ENCODE results near the gene NOL7. TPM values are rescaled to one million over a fixed set of nuclear protein-coding genes. Genes with fewer than 3 reads are reported as not detected.

NOL7 gene
- total RNA-seq, 2 donors from 2014 or later = 54.1 to 82.1 TPM

DNA sequence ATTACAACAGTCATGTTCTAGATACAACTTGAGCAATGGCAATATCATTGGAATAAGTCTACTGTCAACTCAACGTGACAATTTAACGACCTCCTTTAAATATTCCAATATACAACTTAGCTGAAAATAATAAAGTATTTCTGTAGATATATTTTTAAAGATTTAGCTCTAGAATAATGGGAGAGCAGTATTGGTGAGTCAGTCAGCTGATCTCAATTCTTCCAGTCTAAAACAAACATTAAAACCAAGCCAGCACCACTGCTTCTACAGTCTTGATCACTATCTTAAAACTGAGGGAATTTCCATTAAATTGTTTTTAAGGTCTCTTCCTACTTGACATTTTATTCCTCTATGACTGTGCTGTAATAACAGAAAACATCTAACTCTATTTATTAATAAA is 38.2 kb downstream of the NOL7 start:
- Histone ChIP-seq H3K27me3 (no peaks in the 10 kb centered on the region), H3K4me1 (no peaks in the 10 kb centered on the region), H3K9me3 (no peaks in the 10 kb centered on the region), H3K27ac (no peak overlapping the region), H3K9ac (ENCODE audit: low read depth in 2 of 2, low read length in 2 of 2) (no peak overlapping the region), H3K4me3 (no peak overlapping the region), H3K36me3 (no peaks in the 10 kb centered on the region)
- DNase-seq = no peak
- TF ChIP-seq, protein P1, sequence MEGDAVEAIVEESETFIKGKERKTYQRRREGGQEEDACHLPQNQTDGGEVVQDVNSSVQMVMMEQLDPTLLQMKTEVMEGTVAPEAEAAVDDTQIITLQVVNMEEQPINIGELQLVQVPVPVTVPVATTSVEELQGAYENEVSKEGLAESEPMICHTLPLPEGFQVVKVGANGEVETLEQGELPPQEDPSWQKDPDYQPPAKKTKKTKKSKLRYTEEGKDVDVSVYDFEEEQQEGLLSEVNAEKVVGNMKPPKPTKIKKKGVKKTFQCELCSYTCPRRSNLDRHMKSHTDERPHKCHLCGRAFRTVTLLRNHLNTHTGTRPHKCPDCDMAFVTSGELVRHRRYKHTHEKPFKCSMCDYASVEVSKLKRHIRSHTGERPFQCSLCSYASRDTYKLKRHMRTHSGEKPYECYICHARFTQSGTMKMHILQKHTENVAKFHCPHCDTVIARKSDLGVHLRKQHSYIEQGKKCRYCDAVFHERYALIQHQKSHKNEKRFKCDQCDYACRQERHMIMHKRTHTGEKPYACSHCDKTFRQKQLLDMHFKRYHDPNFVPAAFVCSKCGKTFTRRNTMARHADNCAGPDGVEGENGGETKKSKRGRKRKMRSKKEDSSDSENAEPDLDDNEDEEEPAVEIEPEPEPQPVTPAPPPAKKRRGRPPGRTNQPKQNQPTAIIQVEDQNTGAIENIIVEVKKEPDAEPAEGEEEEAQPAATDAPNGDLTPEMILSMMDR (IDR thresholded peaks at IDR 0.05) = no peak
- intact Hi-C loops (cut with DNase I) = no loop called here

DNA sequence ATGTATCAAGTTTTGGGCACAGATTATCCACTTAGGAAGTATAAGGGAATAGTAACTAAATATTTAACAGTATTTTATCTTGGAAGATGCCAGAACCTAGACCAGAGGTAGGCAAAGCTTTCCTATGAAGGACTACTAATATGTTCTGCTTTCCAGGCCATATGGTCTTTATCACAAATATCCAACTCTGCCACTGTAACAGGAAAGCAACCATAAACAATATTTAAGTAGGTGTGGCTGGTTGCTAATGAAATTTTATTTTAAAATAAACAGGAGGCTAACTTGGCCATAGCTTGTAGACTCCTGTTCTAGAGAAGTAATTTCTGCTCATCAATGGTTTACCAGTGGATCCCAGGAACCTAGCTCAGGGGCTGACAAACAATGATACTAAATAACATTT is 39.4 kb downstream of the NOL7 start:
- Histone ChIP-seq H3K27me3 (no peaks in the 10 kb centered on the region), H3K4me1 (no peaks in the 10 kb centered on the region), H3K9ac (ENCODE audit: low read depth in 2 of 2, low read length in 2 of 2) (no peak overlapping the region), H3K4me3 (no peak overlapping the region), H3K27ac (no peak overlapping the region), H3K36me3 (no peaks in the 10 kb centered on the region), H3K9me3 (no peaks in the 10 kb centered on the region)
- TF ChIP-seq, protein P1 (IDR thresholded peaks at IDR 0.05) = no peak
- intact Hi-C loops (cut with DNase I) = no loop called here
- DNase-seq = no peak

DNA sequence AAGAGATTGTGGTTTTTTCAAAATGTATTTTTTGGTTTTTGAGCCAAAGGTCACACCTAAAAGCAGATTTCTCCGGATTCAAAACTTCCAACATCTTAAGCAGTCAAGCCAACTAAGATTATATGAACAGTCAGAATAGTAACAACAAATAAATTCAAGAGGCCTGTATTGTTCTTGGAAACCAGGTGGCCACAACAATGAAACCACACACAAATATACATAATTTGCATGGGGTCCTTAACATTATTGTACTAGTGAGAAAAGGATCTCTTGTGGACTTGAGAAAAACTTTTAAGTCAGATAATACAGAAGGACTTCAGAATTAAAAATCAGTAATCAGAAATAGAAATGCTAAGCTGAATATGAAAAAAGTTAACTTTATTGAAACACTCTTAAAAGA is 40.6 kb downstream of the NOL7 start:
- no peaks in the 10 kb centered on the region for H3K36me3 ChIP-seq
- H3K9me3 ChIP-seq = no peaks in the 10 kb centered on the region
- intact Hi-C loops (cut with DNase I) = no loop called here
- no peak for DNase-seq
- TF ChIP-seq, protein P1 (IDR thresholded peaks at IDR 0.05) = no peak
- no peak overlapping the region for H3K9ac ChIP-seq (ENCODE audit: low read depth in 2 of 2, low read length in 2 of 2)
- H3K4me3 ChIP-seq = no peak overlapping the region
- no peak overlapping the region for H3K27ac ChIP-seq
- no peaks in the 10 kb centered on the region for H3K27me3 ChIP-seq
- no peaks in the 10 kb centered on the region for H3K4me1 ChIP-seq

DNA sequence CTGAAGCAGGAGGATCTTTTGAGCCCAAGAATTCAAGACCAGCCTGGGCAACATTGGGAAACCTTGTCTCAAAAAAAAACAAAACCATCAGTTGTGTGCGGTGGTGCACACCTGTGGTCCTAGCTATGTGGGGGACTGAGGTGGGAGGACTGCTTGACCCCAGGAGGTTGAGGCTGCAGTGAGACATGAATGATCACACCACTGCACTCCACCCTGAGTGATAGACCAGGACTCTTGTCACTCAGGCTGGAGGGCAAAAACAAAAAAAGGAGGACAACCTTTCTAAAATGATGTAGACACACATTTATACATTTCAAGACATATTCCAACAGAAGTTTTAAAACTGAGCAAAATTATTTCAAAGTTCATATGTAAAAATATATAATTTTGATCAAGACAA is 45.1 kb downstream of the NOL7 start:
- Histone ChIP-seq H3K4me1 (no peaks in the 10 kb centered on the region), H3K9me3 (no peaks in the 10 kb centered on the region), H3K4me3 (no peak overlapping the region), H3K36me3 (no peaks in the 10 kb centered on the region), H3K27me3 (no peaks in the 10 kb centered on the region), H3K27ac (no peak overlapping the region), H3K9ac (ENCODE audit: low read depth in 2 of 2, low read length in 2 of 2) (no peak overlapping the region)
- TF ChIP-seq, protein P1 (IDR thresholded peaks at IDR 0.05) = no peak
- intact Hi-C loops (cut with DNase I) = no loop called here
- no peak for DNase-seq

DNA sequence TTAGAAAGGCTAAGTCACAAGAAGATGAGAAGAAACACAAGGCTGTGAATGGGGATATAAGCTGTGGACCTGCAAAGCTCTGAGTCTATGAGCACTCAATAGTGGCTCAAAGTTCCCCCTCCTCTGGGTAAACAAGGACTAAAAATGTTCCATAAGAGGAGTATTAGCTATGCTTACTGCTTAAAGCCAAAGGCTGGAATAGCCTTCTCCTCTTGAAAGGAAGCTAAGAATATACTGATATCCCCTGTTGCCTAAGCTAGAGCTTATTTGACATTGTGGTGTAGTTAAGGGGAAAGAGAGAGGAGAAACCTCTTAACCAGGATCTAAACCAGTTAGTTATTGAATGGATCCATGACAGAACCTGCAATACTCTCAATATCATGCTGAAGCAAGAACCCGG is 45.8 kb downstream of the NOL7 start:
- H3K4me3 ChIP-seq = no peak overlapping the region
- no peak for DNase-seq
- H3K9ac ChIP-seq (ENCODE audit: low read depth in 2 of 2, low read length in 2 of 2) = no peak overlapping the region
- no peak overlapping the region for H3K27ac ChIP-seq
- H3K27me3 ChIP-seq = no peaks in the 10 kb centered on the region
- no peaks in the 10 kb centered on the region for H3K9me3 ChIP-seq
- H3K36me3 ChIP-seq = no peaks in the 10 kb centered on the region
- intact Hi-C loops (cut with DNase I) = no loop called here
- no peaks in the 10 kb centered on the region for H3K4me1 ChIP-seq
- TF ChIP-seq, protein P1 (IDR thresholded peaks at IDR 0.05) = no peak

DNA sequence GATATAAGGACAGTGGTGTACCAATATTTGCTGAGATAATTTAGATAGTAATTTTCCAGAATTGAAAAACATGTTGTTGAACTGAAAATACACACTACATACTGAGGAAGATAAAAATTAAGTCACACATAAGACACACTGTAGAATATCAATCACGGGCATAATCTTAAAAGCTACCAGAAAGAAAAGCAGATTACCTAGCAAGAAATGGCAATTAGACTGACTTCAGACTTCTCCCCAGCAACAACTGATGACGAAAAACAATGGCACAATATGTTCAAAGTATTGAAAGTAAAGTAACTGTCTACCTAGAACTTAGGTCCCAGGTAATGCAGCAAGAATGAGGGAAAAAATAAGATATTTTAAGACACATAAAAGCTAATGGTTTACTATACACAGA is 46.5 kb downstream of the NOL7 start:
- H3K36me3 ChIP-seq = no peaks in the 10 kb centered on the region
- DNase-seq = no peak
- H3K4me3 ChIP-seq = no peak overlapping the region
- no peak overlapping the region for H3K27ac ChIP-seq
- no peaks in the 10 kb centered on the region for H3K9me3 ChIP-seq
- no peaks in the 10 kb centered on the region for H3K4me1 ChIP-seq
- TF ChIP-seq, protein P1 (IDR thresholded peaks at IDR 0.05) = no peak
- intact Hi-C loops (cut with DNase I) = no loop called here
- H3K27me3 ChIP-seq = no peaks in the 10 kb centered on the region
- H3K9ac ChIP-seq (ENCODE audit: low read depth in 2 of 2, low read length in 2 of 2) = no peak overlapping the region
